CD4-positive, alpha-beta T cell (primary cell): ENCODE results near the gene UBTD1. TPM values are rescaled to one million over a fixed set of nuclear protein-coding genes. Genes with fewer than 3 reads are reported as not detected.

ENCODE experiments used
- ATAC-seq: fragments of 200-7000 bp; cut with Tn5 transposase; one replicate; pipeline ENCODE4 v1.10.0; 2022; ENCODE audit warnings: mild to moderate bottlenecking; ENCODE audit not compliant: poor library complexity
- CTCF ChIA-PET: fragments of 350-600 bp; sonication (Branson Sonifier 250); formaldehyde crosslinking; loops from one replicate; lab custom pipeline; 2021; ENCODE audit warnings: antibody characterized with exemption, inconsistent platforms; lab: Charles Lee
- POLR2A ChIA-PET: fragments of 350-600 bp; sonication (Branson Sonifier 250); formaldehyde crosslinking; loops from one replicate; lab custom pipeline; 2021; ENCODE audit warnings: antibody characterized with exemption, inconsistent platforms; lab: Charles Lee
- DNase-seq, 14 experiments: peaks; one replicate each; pipeline ENCODE4 v3.0.0-alpha.2; 2013 to 2020; ENCODE audit warnings: mixed read lengths in 2 of 14
- H3K27ac ChIP-seq, 2 donors: one replicate each; pipeline versions ENCODE4 v1.5.1 to v1.7.0; 2013; ENCODE audit warnings: low read length in 2 of 2, low read depth in 1 of 2, mild to moderate bottlenecking in 1 of 2
- H3K27me3 ChIP-seq, 2 experiments: 1 replicate in 1 of 2; 2 replicates in 1 of 2; pipeline versions ENCODE4 v1.6.1 to v1.7.0; 2013; ENCODE audit warnings: low read length in 2 of 2, control low read depth in 1 of 2, mild to moderate bottlenecking in 1 of 2, moderate library complexity in 1 of 2; ENCODE audit not compliant: insufficient read depth in 2 of 2, control insufficient read depth in 1 of 2
- H3K36me3 ChIP-seq: one replicate; pipeline ENCODE4 v1.6.1; 2013; ENCODE audit warnings: low read length, control low read depth; ENCODE audit not compliant: insufficient read depth
- H3K4me1 ChIP-seq: one replicate; pipeline ENCODE4 v1.6.1; 2013; ENCODE audit warnings: low read length, control low read depth; ENCODE audit not compliant: insufficient read depth
- H3K4me3 ChIP-seq: one replicate; pipeline ENCODE4 v1.5.1; 2013; ENCODE audit warnings: mild to moderate bottlenecking, low read length, moderate library complexity
- H3K9me3 ChIP-seq, 2 experiments: 1 replicate in 1 of 2; 2 replicates in 1 of 2; pipeline versions ENCODE4 v1.6.1 to v1.7.0; 2013; ENCODE audit warnings: low read length in 2 of 2, mild to moderate bottlenecking in 2 of 2, control low read depth in 1 of 2, moderate library complexity in 1 of 2; ENCODE audit not compliant: control insufficient read depth in 1 of 2, insufficient read depth in 1 of 2
- H3K27ac Mint-ChIP-seq: one replicate; pipeline ENCODE4 v1.8.0; 2020; ENCODE audit warnings: mixed read lengths
- H3K27me3 Mint-ChIP-seq: one replicate; pipeline ENCODE4 v1.8.0; 2021; ENCODE audit warnings: mixed read lengths
- H3K36me3 Mint-ChIP-seq: one replicate; pipeline ENCODE4 v1.8.0; 2021; ENCODE audit warnings: low read depth, mixed read lengths
- H3K4me1 Mint-ChIP-seq: one replicate; pipeline ENCODE4 v1.8.0; 2021; ENCODE audit warnings: low read depth, mixed read lengths
- H3K4me3 Mint-ChIP-seq: one replicate; pipeline ENCODE4 v1.8.0; 2020; ENCODE audit warnings: mild to moderate bottlenecking, mixed read lengths
- H3K9me3 Mint-ChIP-seq: one replicate; pipeline ENCODE4 v1.8.0; 2020; ENCODE audit warnings: mixed read lengths
- intact Hi-C, 2 experiments: fragments of 100-400 bp; cut with DNase I in 1 of 2; cut with micrococcal nuclease in 1 of 2; formaldehyde crosslinking; loops; one replicate each; pipeline versions ENCODE4 v1.15.1 to v1.9.0; 2023 to 2025; cut with DNase I, micrococcal nuclease
- total RNA-seq, 174 experiments: library from RNA in 2 of 174; stranded (reverse) in 2 of 174; gene quantifications; one replicate each; pipeline ENCODE4 v1.2.3 and lab custom pipeline; 2021 to 2026
- TF ChIP-seq, protein P1 (sequence below): fragments of 200-600 bp; IDR thresholded peaks from one replicate; pipeline ENCODE4 v1.8.0; 2022; ENCODE audit warnings: antibody characterized with exemption, mild to moderate bottlenecking

Gene UBTD1
- total RNA-seq, 2 experiments from 2014 or later, result 0.56 to 0.80 TPM

DNA sequence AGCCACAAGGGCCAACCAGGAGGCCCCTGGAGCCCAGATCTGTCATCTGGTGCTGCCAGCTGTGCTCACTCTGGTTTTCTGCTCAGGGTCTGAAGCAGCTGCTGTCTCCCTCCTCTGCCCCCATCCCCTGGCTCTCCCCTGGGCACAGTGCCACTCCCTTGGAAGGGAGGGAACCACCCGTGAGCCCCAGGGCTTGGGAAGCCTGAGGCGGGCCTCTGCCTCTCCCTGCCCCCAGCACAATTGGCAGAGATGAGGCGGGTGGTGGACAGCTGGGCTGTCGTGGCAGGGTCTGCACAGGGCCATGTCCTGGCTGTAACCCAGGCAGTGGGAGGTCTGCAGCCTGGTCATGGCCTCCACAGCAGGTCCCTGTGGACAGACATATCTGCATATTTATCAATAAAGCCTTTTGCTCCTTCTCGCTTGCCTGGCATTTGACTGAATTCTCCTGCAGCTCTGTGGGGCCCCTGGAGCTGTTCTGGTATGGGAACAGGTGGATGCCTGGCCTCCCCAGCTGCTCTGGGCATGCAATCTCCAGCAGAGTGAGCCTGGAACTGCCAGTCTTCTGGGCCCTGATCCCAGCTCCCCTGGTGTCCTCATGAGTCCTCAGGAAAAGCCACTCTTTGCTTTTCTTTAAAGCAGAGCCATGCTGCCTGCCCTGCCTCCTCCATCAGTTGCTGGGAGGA lies 72.2 kb downstream of the UBTD1 start:
- H3K4me3 ChIP-seq, result no peak overlapping the region
- Mint-ChIP-seq H3K4me1 (no peaks in the 10 kb centered on the region), H3K27ac (no peak overlapping the region), H3K36me3 (no peaks in the 10 kb centered on the region), H3K4me3 (no peak overlapping the region), H3K9me3 (no peaks in the 10 kb centered on the region), H3K27me3 (no peaks in the 10 kb centered on the region)
- no peaks in the 10 kb centered on the region for H3K36me3 ChIP-seq
- no peaks in the 10 kb centered on the region for H3K4me1 ChIP-seq
- intact Hi-C loops, result no loop called here
- TF ChIP-seq, protein P1, sequence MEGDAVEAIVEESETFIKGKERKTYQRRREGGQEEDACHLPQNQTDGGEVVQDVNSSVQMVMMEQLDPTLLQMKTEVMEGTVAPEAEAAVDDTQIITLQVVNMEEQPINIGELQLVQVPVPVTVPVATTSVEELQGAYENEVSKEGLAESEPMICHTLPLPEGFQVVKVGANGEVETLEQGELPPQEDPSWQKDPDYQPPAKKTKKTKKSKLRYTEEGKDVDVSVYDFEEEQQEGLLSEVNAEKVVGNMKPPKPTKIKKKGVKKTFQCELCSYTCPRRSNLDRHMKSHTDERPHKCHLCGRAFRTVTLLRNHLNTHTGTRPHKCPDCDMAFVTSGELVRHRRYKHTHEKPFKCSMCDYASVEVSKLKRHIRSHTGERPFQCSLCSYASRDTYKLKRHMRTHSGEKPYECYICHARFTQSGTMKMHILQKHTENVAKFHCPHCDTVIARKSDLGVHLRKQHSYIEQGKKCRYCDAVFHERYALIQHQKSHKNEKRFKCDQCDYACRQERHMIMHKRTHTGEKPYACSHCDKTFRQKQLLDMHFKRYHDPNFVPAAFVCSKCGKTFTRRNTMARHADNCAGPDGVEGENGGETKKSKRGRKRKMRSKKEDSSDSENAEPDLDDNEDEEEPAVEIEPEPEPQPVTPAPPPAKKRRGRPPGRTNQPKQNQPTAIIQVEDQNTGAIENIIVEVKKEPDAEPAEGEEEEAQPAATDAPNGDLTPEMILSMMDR, result no peak
- ATAC-seq, result no peak
- H3K9me3 ChIP-seq, result no peaks in the 10 kb centered on the region
- H3K27me3 ChIP-seq, result no peaks in the 10 kb centered on the region
- no peak for DNase-seq
- CTCF ChIA-PET, result no interaction called here
- H3K27ac ChIP-seq, result no peak overlapping the region
- POLR2A ChIA-PET, result no interaction called here

DNA sequence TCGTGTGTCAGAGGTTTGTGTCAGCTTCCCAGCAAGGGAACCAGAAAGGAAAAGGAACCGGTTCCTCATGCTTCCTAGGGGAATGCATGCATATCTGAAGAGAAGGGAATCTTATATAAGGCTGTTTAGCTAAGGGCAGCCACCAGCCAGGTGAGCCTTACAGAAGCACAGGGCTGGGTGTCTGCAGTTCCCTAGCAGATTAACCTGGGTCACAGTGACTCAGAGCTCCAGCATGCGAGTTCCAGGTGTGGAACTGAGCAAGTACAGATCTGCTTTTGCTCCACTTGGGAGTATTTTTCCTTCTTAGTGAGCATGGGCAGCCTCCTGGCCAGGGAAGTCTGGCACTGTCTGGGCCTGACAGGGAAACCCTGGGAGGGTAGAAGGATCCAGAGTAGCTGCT lies 72.9 kb downstream of the UBTD1 start:
- Histone ChIP-seq H3K4me3 (no peak overlapping the region), H3K27me3 (no peaks in the 10 kb centered on the region), H3K27ac (no peak overlapping the region), H3K4me1 (no peaks in the 10 kb centered on the region), H3K9me3 (no peaks in the 10 kb centered on the region), H3K36me3 (no peaks in the 10 kb centered on the region)
- Mint-ChIP-seq H3K36me3 (no peaks in the 10 kb centered on the region), H3K4me3 (no peak overlapping the region), H3K27me3 (no peaks in the 10 kb centered on the region), H3K4me1 (no peaks in the 10 kb centered on the region), H3K9me3 (no peaks in the 10 kb centered on the region), H3K27ac (no peak overlapping the region)
- ATAC-seq (no peak), DNase-seq (no peak)
- ChIA-PET POLR2A (no interaction called here), CTCF (interaction anchor here (0.6 to 1.2 kb wide), 2 partner anchors 37 to 115 kb away, joined by 3 to 4 read pairs; partner anchors contain the start of gene AVPI1)
- intact Hi-C loops, result loop anchor here in 1 of 2 experiments (1.0 kb wide), 1 partner anchor 160 kb away; no protein-coding TSS in a partner anchor
- TF ChIP-seq, protein P1, result no peak

DNA sequence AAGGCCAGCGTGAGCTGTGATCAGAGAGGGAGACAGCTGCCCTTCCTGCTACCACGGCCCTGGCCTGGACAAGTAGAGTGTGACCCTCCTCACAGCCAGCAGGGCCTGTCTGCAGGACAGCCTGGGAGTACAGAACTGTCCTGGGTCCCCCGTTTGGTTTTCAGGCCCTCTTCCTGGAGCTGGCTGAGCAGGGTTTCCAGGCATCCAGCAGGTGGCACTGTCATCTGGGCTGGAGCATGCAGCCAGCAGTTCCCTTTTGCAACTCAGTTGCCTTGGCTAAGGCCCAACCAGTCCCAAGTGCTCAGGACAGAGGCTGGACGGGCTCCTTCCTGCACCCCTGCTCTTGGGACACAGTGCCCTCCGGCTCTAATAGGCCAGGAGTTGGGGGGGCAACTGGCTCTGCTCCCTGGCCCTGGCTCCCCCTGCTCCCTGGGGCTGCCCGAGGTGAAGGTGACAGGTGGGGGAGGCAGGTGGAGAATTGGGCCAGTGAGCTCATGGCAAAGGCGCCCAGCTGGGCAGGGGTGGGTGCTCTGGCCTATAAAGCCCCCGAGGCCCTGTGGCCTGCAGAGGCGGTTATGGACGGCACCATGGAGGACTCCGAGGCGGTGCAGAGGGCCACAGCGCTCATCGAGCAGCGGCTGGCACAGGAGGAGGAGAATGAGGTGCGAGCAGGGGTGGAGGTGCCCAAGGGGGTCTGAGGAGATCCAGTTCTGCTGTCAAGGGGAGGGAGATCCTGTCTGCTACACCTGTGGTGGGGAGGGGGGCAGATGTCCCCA lies 73.7 kb downstream of the UBTD1 start, which contains the start of gene ANKRD2:
TSS of gene ANKRD2 (plus strand) at position 566 of the 776 bp plus-strand sequence. CDS start at position 576, 10 bp downstream.
- Mint-ChIP-seq H3K4me3 (no peak within 1 kb of the TSS), H3K36me3 (no peaks in the 10 kb centered on the region), H3K4me1 (no peaks in the 10 kb centered on the region), H3K9me3 (no peaks in the 10 kb centered on the region), H3K27me3 (no peaks in the 10 kb centered on the region), H3K27ac (no peak within 1 kb of the TSS)
- H3K27ac ChIP-seq, result no peak within 1 kb of the TSS
- no peaks in the 10 kb centered on the region for H3K27me3 ChIP-seq
- DNase-seq (peak; percentile 13 to 68 (median 36)), ATAC-seq (peak; percentile 57)
- CTCF ChIA-PET, result interaction anchor here (0.6 to 1.2 kb wide), 2 partner anchors 36 to 114 kb away, joined by 3 to 4 read pairs; partner anchors contain the start of gene AVPI1
- TF ChIP-seq, protein P1, result peak; percentile 56
- no peak within 1 kb of the TSS for H3K4me3 ChIP-seq
- no peaks in the 10 kb centered on the region for H3K4me1 ChIP-seq
- POLR2A ChIA-PET, result no interaction called here
- H3K9me3 ChIP-seq, result no peaks in the 10 kb centered on the region
- intact Hi-C loops, result loop anchor here in 1 of 2 experiments (1.0 kb wide), 1 partner anchor 159 kb away; no protein-coding TSS in a partner anchor
- no peaks in the 10 kb centered on the region for H3K36me3 ChIP-seq
